ENCODE measurements around the gene SMIM45.

Gene SMIM45

DNA sequence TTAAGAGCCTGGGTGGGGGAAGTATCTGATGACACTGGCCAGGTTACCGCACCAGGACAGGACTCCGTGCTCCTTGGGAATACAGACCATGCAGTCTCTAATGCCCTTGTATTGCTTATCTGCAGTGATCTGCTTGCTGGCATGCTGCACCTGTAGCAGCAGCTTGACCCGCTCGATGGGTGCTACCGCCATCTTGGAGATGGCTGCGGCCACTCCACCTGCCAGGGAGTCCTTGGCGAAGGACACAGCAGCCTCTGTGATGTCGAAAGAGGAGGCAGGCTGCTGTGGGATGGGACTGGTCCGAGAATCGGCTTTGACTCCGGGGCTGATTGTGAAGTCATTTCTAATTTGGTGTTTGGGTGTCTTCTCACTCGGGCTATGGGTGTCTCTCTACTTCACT lies 49.8 kb downstream of the SMIM45 start:
- Histone ChIP-seq H4K20me1 (ENCODE audit: insufficient read depth, low read length) (no peaks in the 10 kb centered on the region), H2AFZ (ENCODE audit: low read length) (no peak overlapping the region), H3K27me3 (replicated peaks; ENCODE audit: insufficient read depth, low read length) (no peaks in the 10 kb centered on the region), H3K27ac (ENCODE audit: low read length) (no peak overlapping the region), H3K79me2 (ENCODE audit: low read length) (peaks cover 10% of the 10 kb centered on the region), H3K4me3 (ENCODE audit: low read length) (no peak overlapping the region), H3K9me2 (replicated peaks; ENCODE audit: insufficient read depth, low read length) (no peaks in the 10 kb centered on the region), H3F3A (ENCODE audit: insufficient read depth, low read length) (no peaks in the 10 kb centered on the region), H3K36me3 (replicated peaks; ENCODE audit: insufficient read depth, low read length) (no peaks in the 10 kb centered on the region), H3K4me1 (ENCODE audit: low read length) (peaks cover 15% of the 10 kb centered on the region), H3K9me3 (replicated peaks; ENCODE audit: insufficient read depth, low read length) (no peaks in the 10 kb centered on the region), H3K9ac (ENCODE audit: low read length) (no peak overlapping the region), H3K4me2 (ENCODE audit: low read depth, low read length) (no peak overlapping the region)
- DNase-seq = no peak
- no peak for TF ChIP-seq EZH2 (optimal IDR thresholded peaks at IDR 0.05; ENCODE audit: low read depth, low read length)
- TF ChIP-seq EZH2phosphoT487 (IDR thresholded peaks at IDR 0.05; ENCODE audit: low read length) = no peak
- no peak for TF ChIP-seq CTCF (IDR thresholded peaks at IDR 0.05; ENCODE audit: low read length)

DNA sequence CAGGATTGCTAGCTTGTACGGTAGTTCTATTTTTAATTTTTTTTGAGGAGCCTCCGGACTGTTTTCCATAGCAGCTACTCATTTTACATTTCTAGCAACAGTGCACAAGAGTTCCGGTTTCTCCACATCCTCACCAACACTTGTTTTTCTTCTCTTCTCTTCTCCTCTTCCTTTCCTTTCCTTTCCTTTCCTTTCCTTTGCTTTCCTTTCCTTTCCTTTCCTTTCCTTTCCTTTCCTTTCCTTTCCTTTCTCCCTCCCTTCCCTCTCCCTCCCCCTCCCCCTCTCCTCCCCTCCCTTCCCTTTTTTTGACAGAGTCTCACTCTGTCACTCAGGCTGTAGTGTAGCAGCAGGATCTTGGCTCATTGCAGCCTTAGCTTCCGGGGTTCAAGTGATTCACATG lies 56.0 kb downstream of the SMIM45 start:
- no peak overlapping the region for H3K9ac ChIP-seq (ENCODE audit: low read length)
- H3K79me2 ChIP-seq (ENCODE audit: low read length) = no peaks in the 10 kb centered on the region
- H3K27me3 ChIP-seq (replicated peaks; ENCODE audit: insufficient read depth, low read length) = no peaks in the 10 kb centered on the region
- no peak overlapping the region for H3K4me3 ChIP-seq (ENCODE audit: low read length)
- TF ChIP-seq EZH2phosphoT487 (IDR thresholded peaks at IDR 0.05; ENCODE audit: low read length) (no peak), EZH2 (optimal IDR thresholded peaks at IDR 0.05; ENCODE audit: low read depth, low read length) (no peak), CTCF (IDR thresholded peaks at IDR 0.05; ENCODE audit: low read length) (no peak)
- H3K9me3 ChIP-seq (replicated peaks; ENCODE audit: insufficient read depth, low read length) = no peaks in the 10 kb centered on the region
- H2AFZ ChIP-seq (ENCODE audit: low read length) = no peak overlapping the region
- no peaks in the 10 kb centered on the region for H3K36me3 ChIP-seq (replicated peaks; ENCODE audit: insufficient read depth, low read length)
- H3K4me2 ChIP-seq (ENCODE audit: low read depth, low read length) = no peak overlapping the region
- DNase-seq = no peak
- H3K4me1 ChIP-seq (ENCODE audit: low read length) = no peaks in the 10 kb centered on the region
- H4K20me1 ChIP-seq (ENCODE audit: insufficient read depth, low read length) = no peaks in the 10 kb centered on the region
- H3K27ac ChIP-seq (ENCODE audit: low read length) = no peak overlapping the region
- no peaks in the 10 kb centered on the region for H3K9me2 ChIP-seq (replicated peaks; ENCODE audit: insufficient read depth, low read length)
- no peaks in the 10 kb centered on the region for H3F3A ChIP-seq (ENCODE audit: insufficient read depth, low read length)
